ENCODE data around the gene FHAD1.

DNA sequence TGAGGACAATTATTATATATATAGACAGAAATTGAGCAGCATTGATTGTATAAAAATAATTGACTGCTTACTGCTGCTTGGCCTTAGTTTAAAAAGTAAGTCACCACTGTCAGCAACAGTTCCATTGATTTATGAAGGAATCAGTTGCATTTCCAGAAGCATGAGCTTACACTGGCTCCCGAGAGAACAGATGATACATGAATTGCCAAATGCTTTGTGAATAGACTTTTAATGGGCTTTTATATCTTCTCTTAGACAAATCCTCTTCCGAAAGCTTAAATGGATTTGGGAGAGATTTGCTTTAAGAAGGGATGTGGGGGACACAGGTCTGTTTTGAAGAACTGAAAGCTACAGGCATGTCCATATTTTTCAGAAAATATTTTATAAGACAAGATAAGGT, 7.5 kb downstream of the FHAD1 start:
- no peak for TF ChIP-seq CTCF (IDR thresholded peaks at IDR 0.05)
- no peak for TF ChIP-seq POLR2A (IDR thresholded peaks at IDR 0.05)

Measured in Peyer's patch (tissue), 4 donors.